K562 (cell line): ENCODE data around the gene SRP9. TPM values are rescaled to one million over a fixed set of nuclear protein-coding genes. Genes with fewer than 3 reads are reported as not detected.
A peak's percentile ranks its signal among the peaks of the same experiment; 100 is the strongest.

Experiments
- ARID1B ChIP-seq: fragments of 450-650 bp; IDR thresholded peaks from 2 replicates; pipeline ENCODE4 v1.6.1; 2016; ENCODE audit warnings: antibody characterized with exemption, mild to moderate bottlenecking, inconsistent platforms
- CBFA2T2 ChIP-seq: fragments of 450-650 bp; conservative IDR thresholded peaks from 2 replicates; pipeline ENCODE4 v1.6.1; 2017; ENCODE audit warnings: mild to moderate bottlenecking
- ERF ChIP-seq: fragments of 450-650 bp; formaldehyde crosslinking; IDR thresholded peaks from 2 replicates; pipeline ENCODE4 v1.4.0; 2020; ENCODE audit warnings: mild to moderate bottlenecking, mixed read lengths
- FOXJ2 ChIP-seq: fragments of 200-800 bp; sonication (Bioruptor generic); IDR thresholded peaks from 2 replicates; pipeline ENCODE4 v1.6.1; 2016; ENCODE audit warnings: missing genetic modification characterization, missing compliant biosample characterization
- GATAD2A ChIP-seq: fragments of 450-650 bp; IDR thresholded peaks from 2 replicates; pipeline ENCODE4 v1.6.1; 2017
- GTF2A2 ChIP-seq: IDR thresholded peaks from 2 replicates; pipeline ENCODE4 v1.6.1; 2016; ENCODE audit warnings: mild to moderate bottlenecking, missing genetic modification characterization, missing compliant biosample characterization
- HCFC1 ChIP-seq: IDR thresholded peaks from 2 replicates; pipeline ENCODE4 v1.6.1; 2012; ENCODE audit warnings: low read depth, low read length, improper control_type of control experiment
- LCOR ChIP-seq: sonication (generic); formaldehyde crosslinking; IDR thresholded peaks from 2 replicates; pipeline ENCODE4 v1.8.0; 2022; ENCODE audit warnings: mild to moderate bottlenecking, missing genetic modification reagents
- MCM3 ChIP-seq: fragments of 450-650 bp; IDR thresholded peaks from 2 replicates; pipeline ENCODE4 v1.6.1; 2016
- NFE2 ChIP-seq: IDR thresholded peaks from 2 replicates; pipeline ENCODE4 v1.6.1; 2014; ENCODE audit warnings: antibody characterized with exemption, low read depth
- PHB ChIP-seq: fragments of 250-450 bp; sonication (Bioruptor Pico); IDR thresholded peaks from 2 replicates; pipeline ENCODE4 v1.5.0; 2021
- RAD21 ChIP-seq, 2 experiments: fragments of 250-450 bp in 1 of 2; fragments of 450-650 bp in 1 of 2; sonication (Bioruptor Pico) in 1 of 2; formaldehyde crosslinking in 1 of 2; IDR thresholded peaks in 1 of 2; conservative IDR thresholded peaks in 1 of 2; 2 replicates each; pipeline versions ENCODE4 v1.4.0 to v1.8.0; 2020 to 2022; ENCODE audit warnings: mild to moderate bottlenecking in 2 of 2, moderate library complexity in 1 of 2
- RBM39 ChIP-seq: fragments of 200-400 bp; formaldehyde crosslinking; optimal IDR thresholded peaks from 2 replicates; pipeline ENCODE3; 2018; ENCODE audit warnings: low read depth, low read length
- SMARCA4 ChIP-seq: fragments of 450-650 bp; IDR thresholded peaks from 2 replicates; pipeline ENCODE4 v1.6.1; 2016
- SRSF1 ChIP-seq: fragments of 200-400 bp; formaldehyde crosslinking; IDR thresholded peaks from 2 replicates; pipeline ENCODE4 v1.6.1; 2017; ENCODE audit warnings: mild to moderate bottlenecking, low read depth, low read length, moderate library complexity
- STAT5A ChIP-seq: IDR thresholded peaks from 2 replicates; pipeline ENCODE4 v1.6.1; 2012; ENCODE audit warnings: low read length, inconsistent platforms, borderline replicate concordance
- STAT5B ChIP-seq: fragments of 250-450 bp; sonication (Bioruptor Pico); IDR thresholded peaks from 2 replicates; pipeline ENCODE4 v1.8.0; 2021; ENCODE audit warnings: mild to moderate bottlenecking, inconsistent platforms
- TAF15 ChIP-seq: fragments of 200-400 bp; formaldehyde crosslinking; IDR thresholded peaks from 2 replicates; pipeline ENCODE4 v1.6.1; 2017; ENCODE audit warnings: mild to moderate bottlenecking, low read depth, low read length, moderate library complexity
- ZNF12 ChIP-seq: sonication (generic); formaldehyde crosslinking; IDR thresholded peaks from 2 replicates; pipeline ENCODE4 v1.4.0; 2020; ENCODE audit warnings: mild to moderate bottlenecking, missing genetic modification reagents
- ZNF239 ChIP-seq: fragments of 250-450 bp; sonication (Bioruptor Pico); IDR thresholded peaks from 2 replicates; pipeline ENCODE4 v1.4.0; 2020; ENCODE audit warnings: mild to moderate bottlenecking
- ZNF311 ChIP-seq: fragments of 250-450 bp; sonication (Bioruptor Pico); IDR thresholded peaks from 2 replicates; pipeline ENCODE4 v1.4.0; 2020; ENCODE audit warnings: mild to moderate bottlenecking, moderate library complexity
- ZNF354B ChIP-seq: fragments of 250-450 bp; sonication (Bioruptor Pico); IDR thresholded peaks from 2 replicates; pipeline ENCODE4 v1.4.0; 2020
- ZNF717 ChIP-seq: fragments of 250-450 bp; sonication (Bioruptor Pico); IDR thresholded peaks from 2 replicates; pipeline ENCODE4 v1.5.0; 2021
- ZNF77 ChIP-seq: fragments of 250-450 bp; sonication (Bioruptor Pico); IDR thresholded peaks from 2 replicates; pipeline ENCODE4 v1.5.0; 2020
- polyA plus RNA-seq, 8 experiments: library from polyadenylated mRNA; depleted of rRNA in 4 of 8; stranded (reverse) in 5 of 8; unstranded in 3 of 8; fragments of >200 nt; fragmentation: Nextera tagmentation in 2 of 8; fragmentation: Illumina TruSeq in 1 of 8; extraction: Ambion mirVana in 2 of 8; extraction: Trizol in 1 of 8; gene quantifications; 2 replicates each; pipeline versions ENCODE4 v1.2.1 to v1.2.3, GENCODE V29; 2011 to 2014; ENCODE audit warnings: inconsistent platforms in 1 of 8, missing spikeins in 1 of 8
- total RNA-seq, 7 experiments: library from RNA; depleted of rRNA in 6 of 7; stranded (reverse); fragments of >200 nt in 6 of 7; fragmentation: Illumina TruSeq in 2 of 7; extraction: Trizol in 2 of 7; gene quantifications; 2 replicates each; pipeline versions ENCODE4 v1.2.1 to v1.2.3, GENCODE V29; 2011 to 2021; ENCODE audit warnings: low replicate concordance in 1 of 7
- TF ChIP-seq, protein P1 (sequence below): fragments of 150-350 bp; conservative IDR thresholded peaks from 2 replicates; pipeline ENCODE4 v1.6.1; 2014; ENCODE audit warnings: low read length
- TF ChIP-seq, protein P2 (sequence below): sonication (generic); formaldehyde crosslinking; IDR thresholded peaks from 2 replicates; pipeline ENCODE4 v1.8.0; 2022; ENCODE audit warnings: mild to moderate bottlenecking, missing genetic modification reagents
- TF ChIP-seq, protein P3 (sequence below): fragments of 250-450 bp; sonication (Bioruptor Pico); IDR thresholded peaks from 2 replicates; pipeline ENCODE4 v1.5.0; 2020; ENCODE audit warnings: mild to moderate bottlenecking, borderline replicate concordance

The SRP9 gene
- total and polyA plus RNA-seq, 9 of the 15 experiments (the other 6 are each of a cell fraction or from before 2014, with no cell fraction given) = 273 to 1,892 (median 668) TPM

DNA sequence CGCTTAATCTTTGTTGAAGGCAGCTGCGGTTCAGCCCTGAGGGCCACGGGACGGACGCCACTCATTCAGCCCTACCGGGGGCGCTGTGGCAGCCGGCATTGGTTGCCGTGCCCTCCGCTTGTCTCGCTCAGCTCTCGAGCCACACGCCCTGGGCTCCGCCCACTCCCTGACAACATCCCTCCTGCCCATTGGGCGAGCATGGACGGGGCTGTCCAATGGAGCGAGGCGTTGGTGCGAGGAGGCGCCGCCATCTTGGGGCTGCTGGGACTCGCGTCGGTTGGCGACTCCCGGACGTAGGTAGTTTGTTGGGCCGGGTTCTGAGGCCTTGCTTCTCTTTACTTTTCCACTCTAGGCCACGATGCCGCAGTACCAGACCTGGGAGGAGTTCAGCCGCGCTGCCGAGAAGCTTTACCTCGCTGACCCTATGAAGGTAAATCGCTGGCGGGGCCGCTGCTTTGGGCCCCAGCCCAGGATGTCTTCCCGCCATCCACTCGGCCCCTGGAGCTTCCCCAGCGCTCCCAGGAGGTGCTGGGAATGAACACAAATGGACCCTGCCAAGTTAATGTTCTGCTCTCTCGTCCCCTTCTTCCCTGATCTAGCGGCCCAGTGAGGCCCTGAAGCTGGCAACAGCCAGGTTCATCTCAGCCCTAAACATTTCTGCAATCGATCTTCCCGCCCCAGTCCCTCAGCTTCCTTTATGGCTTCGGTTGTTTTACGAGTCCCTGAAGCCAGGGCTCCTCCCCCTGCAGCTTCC is at the start of gene SRP9 (continued):
- TF ChIP-seq SRSF1 (no peak), ZNF239 (CRISPR knock-in tag) (no peak), ERF (CRISPR knock-in tag) (peak; percentile 75), ZNF77 (CRISPR knock-in tag) (no peak), ZNF311 (CRISPR knock-in tag) (no peak), ZNF354B (no peak), GATAD2A (0 out of 2 replicates have a peak, but pooled peaks have one; percentile 57), GTF2A2 (tag) (0 out of 2 replicates have a peak, but pooled peaks have one; percentile 46), TAF15 (no peak), RBM39 (no peak), ZNF717 (0 out of 2 replicates have a peak, but pooled peaks have one; percentile 62), ARID1B (peak; percentile 65), CBFA2T2 (no peak), STAT5B (CRISPR knock-in tag) (no peak), ZNF12 (CRISPR knock-in tag) (peak; percentile 73), SMARCA4 (no peak), NFE2 (peak; percentile 34; the same call in 1 of the 2 replicates), HCFC1 (peak; percentile 80), MCM3 (no peak), RAD21 (CRISPR knock-in tag; conservative IDR thresholded peaks at IDR 0.05 in 1 of 2, IDR thresholded peaks at IDR 0.05 in 1 of 2) (peak; percentile 66 to 68), FOXJ2 (peak; percentile 54), PHB (CRISPR knock-in tag) (no peak), LCOR (CRISPR knock-in tag) (peak; percentile 89), STAT5A (no peak)
- TF ChIP-seq, protein P1, sequence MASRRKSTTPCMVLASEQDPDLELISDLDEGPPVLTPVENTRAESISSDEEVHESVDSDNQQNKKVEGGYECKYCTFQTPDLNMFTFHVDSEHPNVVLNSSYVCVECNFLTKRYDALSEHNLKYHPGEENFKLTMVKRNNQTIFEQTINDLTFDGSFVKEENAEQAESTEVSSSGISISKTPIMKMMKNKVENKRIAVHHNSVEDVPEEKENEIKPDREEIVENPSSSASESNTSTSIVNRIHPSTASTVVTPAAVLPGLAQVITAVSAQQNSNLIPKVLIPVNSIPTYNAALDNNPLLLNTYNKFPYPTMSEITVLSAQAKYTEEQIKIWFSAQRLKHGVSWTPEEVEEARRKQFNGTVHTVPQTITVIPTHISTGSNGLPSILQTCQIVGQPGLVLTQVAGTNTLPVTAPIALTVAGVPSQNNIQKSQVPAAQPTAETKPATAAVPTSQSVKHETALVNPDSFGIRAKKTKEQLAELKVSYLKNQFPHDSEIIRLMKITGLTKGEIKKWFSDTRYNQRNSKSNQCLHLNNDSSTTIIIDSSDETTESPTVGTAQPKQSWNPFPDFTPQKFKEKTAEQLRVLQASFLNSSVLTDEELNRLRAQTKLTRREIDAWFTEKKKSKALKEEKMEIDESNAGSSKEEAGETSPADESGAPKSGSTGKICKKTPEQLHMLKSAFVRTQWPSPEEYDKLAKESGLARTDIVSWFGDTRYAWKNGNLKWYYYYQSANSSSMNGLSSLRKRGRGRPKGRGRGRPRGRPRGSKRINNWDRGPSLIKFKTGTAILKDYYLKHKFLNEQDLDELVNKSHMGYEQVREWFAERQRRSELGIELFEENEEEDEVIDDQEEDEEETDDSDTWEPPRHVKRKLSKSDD = peak; percentile 86; the same call in 1 of the 2 replicates
- TF ChIP-seq, protein P2, sequence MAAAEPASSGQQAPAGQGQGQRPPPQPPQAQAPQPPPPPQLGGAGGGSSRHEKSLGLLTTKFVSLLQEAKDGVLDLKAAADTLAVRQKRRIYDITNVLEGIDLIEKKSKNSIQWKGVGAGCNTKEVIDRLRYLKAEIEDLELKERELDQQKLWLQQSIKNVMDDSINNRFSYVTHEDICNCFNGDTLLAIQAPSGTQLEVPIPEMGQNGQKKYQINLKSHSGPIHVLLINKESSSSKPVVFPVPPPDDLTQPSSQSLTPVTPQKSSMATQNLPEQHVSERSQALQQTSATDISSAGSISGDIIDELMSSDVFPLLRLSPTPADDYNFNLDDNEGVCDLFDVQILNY = no peak
- TF ChIP-seq, protein P3, sequence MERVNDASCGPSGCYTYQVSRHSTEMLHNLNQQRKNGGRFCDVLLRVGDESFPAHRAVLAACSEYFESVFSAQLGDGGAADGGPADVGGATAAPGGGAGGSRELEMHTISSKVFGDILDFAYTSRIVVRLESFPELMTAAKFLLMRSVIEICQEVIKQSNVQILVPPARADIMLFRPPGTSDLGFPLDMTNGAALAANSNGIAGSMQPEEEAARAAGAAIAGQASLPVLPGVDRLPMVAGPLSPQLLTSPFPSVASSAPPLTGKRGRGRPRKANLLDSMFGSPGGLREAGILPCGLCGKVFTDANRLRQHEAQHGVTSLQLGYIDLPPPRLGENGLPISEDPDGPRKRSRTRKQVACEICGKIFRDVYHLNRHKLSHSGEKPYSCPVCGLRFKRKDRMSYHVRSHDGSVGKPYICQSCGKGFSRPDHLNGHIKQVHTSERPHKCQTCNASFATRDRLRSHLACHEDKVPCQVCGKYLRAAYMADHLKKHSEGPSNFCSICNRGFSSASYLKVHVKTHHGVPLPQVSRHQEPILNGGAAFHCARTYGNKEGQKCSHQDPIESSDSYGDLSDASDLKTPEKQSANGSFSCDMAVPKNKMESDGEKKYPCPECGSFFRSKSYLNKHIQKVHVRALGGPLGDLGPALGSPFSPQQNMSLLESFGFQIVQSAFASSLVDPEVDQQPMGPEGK = no peak
